Fibroblast of skin of abdomen (primary cell): ENCODE results near the gene ZNF775. TPM values are rescaled to one million over a fixed set of nuclear protein-coding genes. Genes with fewer than 3 reads are reported as not detected.

Experiments used
- DNase-seq: peaks from one replicate; pipeline ENCODE4 v3.0.0-alpha.2; 2013
- polyA plus RNA-seq, 2 experiments: library from polyadenylated mRNA; unstranded; fragments of 120-200 nt; gene quantifications; one replicate each; pipeline ENCODE4 v1.2.1, GENCODE V29; 2013; ENCODE audit not compliant: insufficient read length in 2 of 2

Gene ZNF775
- polyA plus RNA-seq (2013, experiment 1 of 2; ENCODE audit: insufficient read length): 6.1 TPM
- 5.5 TPM for polyA plus RNA-seq (2013, experiment 2 of 2; ENCODE audit: insufficient read length)

DNA sequence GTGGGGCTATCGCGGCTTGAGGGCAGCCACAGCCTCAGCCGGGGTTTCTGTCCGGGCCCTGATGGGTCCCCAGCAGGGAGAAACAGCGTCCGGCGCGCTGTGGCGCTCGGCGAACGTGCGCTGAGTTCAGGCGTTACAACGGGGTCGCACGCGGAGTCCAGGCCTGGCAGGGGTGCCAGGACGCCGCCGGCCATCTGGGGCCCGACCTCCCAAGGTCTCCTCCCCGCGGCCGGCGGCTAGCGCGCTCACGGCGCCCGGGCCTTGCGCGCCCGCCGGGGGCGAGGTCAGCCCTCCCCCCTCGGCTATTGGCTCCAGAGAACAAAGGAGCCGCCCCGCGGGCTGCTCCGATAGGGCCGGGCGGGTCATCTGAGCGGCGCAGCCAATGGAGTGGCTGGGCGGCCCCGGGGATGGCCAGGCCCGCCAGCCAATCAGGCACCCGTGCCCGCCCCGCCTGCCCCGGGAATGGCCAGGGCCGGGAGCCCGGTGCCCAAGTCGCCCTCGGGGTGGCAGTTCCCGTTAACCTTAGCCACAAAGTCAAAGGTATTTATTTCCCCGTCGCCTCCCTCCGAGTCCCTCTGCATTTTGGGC, at the start of gene ZNF775:
Gene ZNF775 (plus strand): TSS at position 478 of the 588 bp plus-strand sequence. CDS start 9,141 bp downstream, outside the sequence.
- peak; percentile 95 for DNase-seq

DNA sequence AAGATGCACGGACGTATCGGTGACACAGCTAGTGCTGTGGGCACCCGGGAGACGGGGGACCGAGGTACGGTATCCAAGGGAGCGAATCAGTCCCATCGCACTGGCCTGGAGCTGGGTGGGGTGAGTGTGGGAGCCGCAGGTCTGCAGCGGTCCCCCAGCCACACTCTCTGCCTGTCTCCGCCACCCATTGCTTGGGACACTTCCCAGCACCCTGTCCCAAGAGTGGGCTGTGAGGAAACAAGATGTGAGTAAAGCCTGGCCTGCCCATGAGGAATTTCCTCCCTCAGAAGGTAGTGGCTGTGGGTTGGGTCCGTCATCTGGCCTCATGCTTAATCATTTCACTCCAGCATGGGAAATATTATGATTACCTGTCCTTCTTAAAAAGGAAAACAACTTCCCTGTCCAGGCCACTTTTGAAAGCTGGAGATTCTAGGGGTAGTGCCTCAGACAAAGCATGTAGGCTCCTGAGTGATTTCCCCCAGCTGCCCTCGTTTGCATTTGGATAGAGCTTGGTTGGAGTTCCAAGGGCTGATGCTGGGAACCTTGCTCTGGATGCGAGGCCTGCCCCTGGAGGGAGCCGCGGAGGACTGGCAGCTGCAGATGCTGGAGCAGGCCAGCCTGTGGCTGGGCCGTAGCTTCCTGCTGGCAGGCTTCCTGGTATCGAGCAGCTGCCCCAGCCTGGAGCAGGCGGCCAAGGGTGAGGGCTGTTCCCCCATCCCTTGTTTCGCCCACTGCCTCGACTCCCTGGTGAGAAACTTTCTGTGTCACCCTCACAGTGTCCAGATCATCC, 49.6 kb upstream of the ZNF775 start:
- no peak for DNase-seq

DNA sequence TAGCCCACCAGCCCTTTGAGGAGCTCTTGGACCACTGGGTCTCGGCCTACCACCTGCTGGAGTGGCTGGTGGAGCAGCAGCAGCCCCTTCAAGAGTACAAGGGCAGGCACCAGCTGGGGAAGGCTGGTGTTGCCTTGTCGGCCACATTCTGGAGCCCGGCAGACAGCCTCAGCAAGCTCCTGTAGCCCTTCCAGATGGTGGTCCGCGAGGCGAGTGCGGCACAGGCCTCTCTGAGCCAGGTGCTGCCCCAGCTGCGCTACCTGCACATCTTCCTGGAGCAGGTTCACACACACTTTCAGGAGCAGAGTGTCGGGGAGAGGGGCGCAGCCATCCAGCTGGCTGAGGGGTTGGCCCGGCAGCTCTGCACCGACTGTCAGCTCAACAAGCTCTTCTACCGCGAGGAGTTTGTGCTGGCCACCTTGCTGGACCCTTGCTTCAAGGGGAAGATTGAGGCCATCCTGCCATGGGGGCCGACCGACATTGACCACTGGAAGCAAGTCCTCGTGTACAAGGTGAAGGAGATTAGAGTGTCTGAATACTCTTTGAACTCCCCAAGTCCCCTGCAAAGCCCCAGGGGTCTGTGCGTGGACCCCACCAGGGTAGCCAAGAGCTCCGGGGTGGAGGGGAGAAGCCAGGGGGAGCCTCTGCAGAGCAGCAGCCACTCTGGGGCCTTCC, 48.8 kb upstream of the ZNF775 start:
- no peak for DNase-seq

DNA sequence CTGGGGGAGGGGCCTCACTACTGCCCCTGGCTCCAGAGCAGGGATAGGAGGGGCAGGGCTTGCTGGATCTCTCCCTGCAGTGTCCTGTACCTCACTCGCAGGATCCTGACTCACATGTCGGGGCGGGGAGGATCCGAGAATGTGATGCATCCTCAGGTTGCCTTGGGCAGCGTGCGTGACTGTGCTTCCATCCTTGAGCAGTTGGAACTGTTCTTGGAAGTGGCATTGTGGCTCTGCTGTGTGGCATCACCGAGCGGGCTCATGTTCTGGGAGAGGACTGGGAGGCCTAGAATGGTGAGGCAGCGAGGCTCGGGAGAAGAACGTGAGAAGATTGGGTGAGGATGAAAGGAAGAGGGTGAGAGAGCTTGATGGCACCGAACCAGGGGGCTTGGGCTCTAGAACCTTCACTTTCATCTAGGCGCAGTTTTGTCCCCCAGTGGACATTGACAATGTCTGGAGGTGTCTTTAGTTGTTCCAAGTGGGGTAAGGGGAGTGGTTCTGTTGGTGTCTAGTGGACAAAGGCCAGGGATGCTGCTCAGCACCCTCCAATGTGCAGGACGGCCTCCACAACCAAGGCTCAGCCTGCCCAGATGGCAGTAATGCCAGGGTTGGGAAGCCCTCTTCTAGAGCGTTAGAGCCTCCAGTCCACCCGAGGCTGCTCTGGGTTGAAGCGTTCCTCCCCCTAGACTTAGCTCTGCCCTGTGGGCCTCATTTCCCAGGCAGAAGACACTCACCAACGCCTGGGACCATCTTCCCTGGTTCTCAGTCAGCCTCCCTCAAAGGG, 46.1 kb upstream of the ZNF775 start:
- no peak for DNase-seq

DNA sequence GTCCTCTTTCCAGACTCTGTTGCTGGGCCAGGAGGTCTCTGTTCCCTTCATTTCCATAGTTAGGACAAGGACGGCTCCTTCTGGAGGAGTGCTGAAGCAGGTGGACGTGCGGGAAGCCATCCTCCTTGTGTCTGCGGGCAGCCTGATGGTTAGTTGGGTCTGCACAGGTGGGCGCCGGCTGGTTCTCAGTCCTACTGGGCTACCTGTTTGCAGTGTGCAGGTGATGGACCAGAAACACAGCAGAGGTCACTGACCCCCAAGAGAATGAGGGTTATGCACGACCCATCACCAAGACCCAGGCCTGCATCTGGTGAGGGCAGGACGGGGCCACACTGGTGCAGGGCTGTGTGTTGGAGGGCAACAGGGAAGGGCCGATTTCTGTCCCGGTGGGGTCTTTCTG, 45.5 kb upstream of the ZNF775 start:
- no peak for DNase-seq

DNA sequence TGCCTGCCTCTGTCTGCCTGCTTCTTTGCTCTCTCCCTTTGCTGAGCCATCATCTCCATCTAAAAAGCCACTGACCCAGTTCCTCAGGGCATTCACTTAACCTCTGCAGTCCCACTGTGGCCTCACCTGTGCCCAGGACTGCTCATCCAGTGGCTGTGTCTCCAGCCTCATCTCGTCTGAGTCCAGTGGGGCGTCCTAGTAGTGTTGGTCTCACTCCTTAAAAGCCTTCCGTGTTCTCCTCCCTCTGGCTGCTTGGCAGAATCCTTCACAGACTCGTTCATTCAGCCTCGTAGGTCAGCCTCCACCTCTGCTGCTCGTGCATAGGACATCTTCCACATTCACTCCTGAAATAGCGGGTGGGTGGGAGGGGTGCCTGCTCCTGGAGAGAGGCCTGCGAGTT, 45.0 kb upstream of the ZNF775 start:
- DNase-seq: no peak

DNA sequence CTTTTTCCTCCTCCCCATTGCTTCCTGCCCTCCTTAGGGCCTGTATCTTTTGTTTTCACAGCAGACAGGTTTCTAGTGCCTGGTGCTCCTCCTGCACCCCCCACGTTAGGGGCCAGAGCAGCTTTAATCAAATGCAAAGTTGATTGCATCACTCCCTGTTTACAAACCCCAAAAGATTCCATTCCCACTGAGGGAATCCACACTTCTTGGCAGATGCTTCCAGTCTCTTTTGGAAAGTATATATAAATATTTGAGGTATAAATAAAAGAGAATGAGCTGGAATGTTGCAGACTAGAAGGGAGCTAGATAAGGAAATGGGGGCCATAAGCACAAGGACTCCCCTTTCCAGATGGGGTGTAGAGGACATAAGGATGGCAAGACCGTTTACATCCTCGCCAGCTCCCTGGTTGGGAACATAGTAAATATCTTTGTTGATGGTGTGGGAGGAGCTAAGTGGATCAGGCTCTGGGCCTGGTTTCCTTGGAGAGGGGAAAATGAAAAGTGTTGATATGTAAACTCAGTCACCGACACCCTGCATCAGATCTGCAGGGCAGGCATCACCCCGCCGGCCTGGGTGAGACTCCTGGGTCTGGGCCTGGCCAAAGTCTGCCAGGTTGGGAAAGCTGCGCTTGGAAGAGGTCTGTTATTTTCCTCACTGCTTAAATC, 43.9 kb upstream of the ZNF775 start:
- DNase-seq: peak; percentile 69

DNA sequence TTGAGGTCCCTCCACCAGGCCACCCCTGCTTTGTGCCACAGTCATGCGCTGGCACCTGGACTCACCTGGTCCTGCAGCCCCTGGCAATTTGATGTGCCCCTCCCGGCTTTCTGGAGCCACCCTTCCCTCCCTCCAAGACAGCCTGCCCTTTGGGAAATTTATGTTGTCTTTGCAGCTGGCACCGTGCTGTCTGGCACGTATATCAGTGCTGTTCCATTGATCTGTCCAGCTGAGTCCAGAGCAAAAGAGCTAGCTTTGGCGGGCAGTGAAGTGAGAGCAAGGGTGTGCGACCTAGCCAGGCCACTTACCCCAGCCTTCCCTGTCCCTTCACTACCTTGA, 43.4 kb upstream of the ZNF775 start:
- no peak for DNase-seq

DNA sequence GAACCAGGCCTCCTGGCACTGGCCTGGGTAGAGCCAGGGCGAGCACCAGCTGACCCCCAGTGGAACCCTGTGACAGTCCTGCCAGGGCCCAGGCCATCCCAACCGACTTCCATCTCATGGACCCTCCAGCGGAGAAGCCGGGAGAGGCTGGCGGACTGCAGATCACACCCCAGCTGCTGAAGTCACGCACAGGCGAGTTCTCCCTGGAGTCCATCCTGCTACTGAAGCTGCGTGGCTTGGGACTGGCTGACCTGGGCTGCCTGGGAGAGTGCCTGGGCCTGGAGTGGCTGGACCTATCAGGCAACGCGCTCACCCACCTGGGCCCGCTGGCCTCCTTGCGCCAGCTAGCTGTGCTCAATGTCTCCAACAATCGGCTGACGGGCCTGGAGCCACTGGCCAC, 42.4 kb upstream of the ZNF775 start:
- DNase-seq: no peak

DNA sequence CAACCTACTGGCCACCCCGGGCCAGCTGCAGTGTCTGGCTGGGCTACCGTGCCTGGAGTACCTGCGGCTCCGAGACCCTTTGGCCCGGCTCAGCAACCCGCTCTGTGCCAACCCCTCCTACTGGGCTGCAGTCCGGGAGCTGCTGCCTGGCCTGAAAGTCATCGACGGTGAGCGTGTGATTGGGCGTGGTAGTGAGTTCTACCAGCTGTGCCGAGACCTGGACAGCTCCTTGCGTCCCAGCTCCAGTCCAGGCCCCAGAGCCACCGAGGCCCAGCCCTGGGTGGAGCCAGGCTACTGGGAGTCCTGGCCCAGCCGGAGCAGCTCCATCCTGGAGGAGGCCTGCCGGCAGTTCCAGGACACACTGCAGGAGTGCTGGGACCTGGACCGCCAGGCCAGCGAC, 42.0 kb upstream of the ZNF775 start:
- DNase-seq: no peak

DNA sequence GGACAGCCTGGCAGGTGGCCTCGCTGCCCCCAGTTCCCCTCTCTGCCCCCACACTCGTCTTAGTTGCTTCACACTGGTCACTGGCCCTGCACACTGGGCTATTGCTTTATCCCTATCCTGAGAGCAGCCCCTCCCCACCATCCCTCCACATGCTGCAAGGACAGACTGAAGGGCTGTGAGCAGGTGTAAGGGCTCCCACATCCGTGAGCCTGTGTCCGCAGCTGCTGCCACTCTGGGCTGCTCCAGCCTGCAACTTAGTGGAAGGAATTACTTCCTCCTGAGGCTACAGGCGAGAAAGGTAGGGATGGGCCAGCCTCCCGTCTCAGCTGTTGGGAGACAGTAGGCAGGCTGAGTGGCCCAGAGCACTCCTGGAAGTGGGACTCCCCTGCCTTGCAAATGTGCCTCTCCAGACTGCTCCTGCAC, 41.5 kb upstream of the ZNF775 start:
- no peak for DNase-seq

DNA sequence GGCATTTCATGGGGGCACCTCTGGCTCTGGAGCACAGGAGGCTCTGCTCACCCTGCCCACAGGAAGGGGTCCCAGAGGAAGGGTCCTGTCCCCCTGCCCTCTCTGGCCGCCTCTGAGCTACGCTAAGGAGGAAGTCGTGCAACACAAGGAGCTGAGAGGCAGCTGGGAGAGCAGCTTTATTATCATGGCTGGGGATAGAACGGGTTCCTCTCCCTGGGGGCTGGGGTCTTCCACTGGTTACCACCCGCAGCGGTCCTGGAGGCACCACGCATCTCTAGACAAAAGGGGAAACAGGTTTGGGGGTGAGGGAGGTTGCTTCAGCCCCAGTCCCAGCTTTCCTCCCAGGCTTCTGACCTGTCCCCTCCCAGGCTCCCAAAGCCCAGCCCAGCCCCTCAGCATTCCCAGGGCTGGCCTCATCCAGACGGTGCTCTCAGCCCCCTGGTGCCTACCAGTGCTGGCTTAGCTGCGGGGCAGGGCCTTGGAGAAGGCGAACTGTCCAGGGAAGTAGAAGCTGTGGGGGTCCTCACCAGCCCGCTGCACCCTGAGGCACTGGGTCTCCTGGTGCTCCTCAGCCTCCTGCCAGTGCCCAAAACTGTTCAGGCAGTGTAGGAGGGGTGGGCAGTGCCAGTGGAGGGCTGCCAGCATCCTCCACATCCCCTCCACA, 40.8 kb upstream of the ZNF775 start:
- no peak for DNase-seq

DNA sequence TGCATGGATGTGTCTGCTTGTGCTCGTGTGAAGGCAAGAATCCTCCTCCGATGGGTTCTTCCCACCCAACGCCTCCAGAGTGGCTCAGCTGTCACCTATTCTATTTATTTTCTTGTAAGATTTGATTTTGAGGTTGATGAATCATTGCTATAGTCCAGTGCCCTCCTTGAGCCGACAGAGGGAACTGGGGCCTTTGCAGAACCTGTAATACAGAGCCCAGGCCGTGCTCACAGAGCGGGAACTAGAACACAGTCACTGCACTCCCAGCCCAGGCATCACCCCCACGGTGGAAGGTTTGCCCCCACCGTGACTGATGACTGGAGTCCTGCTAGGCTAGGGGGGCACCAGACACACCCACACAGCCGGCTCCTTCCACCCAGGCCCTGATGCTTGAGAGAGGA, 39.7 kb upstream of the ZNF775 start:
- no peak for DNase-seq

DNA sequence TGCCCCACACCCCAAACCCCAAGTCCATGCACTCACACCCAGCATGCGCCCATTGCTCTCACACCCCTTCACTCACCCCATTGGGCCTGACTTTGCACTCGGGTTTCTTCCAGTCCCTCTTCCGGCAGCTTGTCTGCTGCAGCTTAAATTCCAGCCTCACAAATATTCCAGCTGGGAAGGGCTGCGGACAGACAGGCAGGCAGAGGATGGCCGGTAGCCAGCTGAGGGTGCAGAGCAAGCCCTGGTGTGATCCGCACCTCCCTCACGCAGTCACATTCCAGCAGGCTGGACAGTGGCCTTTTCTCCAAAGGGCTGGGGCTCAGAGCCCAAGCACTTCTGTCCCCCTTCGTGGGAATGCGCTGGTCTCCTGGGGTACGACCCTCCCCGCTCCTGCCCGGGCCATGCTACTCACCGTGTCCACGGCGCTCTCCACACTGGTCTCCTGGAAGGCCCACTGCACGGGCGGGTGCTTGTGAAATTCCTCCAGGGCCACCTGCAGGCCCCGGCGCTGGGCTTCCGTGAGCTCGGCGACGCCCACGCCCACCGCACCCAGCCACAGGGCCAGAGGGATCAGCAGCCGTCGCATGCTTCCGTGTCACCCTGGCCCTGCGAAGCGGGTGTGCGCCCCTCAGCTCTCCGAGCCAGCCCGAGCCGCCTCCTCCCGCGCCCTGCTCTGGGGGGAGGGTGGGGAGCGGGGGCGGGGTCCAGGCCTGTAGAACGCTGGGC, 38.9 kb upstream of the ZNF775 start:
- DNase-seq: peak; percentile 50

DNA sequence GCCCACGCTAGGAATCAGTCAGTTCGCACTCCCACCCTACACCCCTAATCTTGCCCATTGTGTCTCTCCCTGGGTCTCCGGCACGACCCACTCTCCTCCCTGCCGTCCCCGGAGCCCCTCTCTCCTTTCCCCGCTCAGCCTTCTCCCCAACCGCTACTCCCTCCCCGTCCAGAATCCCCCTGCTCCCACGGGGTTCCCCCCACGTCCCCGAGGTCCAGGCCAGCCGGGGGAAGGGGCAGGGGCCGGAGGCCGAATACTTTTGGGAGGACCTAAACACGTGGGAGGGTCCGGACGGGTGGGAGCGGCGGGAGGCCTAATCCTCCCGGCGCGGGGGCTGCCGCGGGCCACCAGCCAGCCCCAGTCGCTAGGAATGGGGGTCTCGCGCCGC, 38.3 kb upstream of the ZNF775 start:
- DNase-seq: no peak

DNA sequence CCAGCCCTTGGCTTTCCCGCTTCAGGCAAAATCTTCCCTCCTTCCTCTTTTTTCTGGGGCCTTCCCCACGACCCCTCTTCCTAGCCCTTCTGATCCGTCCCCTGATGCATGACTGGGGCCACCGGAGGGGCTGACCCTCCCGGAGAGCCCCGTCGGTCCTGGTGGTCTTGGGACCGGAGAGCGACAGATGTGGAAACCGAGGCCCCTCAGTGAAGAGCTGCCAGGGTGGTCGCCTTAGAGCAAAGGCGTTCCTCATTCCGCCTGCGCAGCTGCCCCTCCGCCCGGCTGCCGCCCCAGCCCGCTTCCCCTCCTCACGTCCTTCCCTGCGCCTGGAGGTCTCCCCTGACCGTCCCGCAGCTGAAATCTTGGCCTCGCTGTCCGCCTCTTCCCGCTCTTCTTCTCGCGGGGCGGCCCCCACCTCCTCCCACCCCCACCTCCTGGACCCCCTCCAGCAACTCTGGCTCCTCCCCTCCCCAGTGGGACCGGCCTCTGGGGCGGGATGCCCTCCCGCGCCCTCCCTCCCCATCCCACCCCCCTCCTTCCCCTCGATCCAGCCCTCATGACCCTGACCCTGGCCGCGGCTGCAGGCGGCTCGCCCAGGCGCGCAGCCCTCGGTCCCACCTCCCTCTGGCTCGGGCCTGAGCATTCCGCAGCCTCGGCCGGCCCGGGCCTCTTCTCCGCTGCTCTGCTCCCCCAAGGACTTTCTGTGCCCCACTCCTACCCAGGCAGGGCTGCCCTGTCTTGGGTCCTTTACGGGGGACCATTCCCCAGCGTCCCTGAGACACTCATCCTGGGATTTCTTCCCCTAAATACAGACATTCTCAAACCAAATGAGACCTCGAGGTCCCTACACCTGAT, 37.6 kb upstream of the ZNF775 start, which contains the start of gene RARRES2:
Gene RARRES2 (minus strand): TSS at position 367 of the 858 bp plus-strand sequence. CDS start 1,020 bp downstream, outside the sequence.
- DNase-seq: no peak

DNA sequence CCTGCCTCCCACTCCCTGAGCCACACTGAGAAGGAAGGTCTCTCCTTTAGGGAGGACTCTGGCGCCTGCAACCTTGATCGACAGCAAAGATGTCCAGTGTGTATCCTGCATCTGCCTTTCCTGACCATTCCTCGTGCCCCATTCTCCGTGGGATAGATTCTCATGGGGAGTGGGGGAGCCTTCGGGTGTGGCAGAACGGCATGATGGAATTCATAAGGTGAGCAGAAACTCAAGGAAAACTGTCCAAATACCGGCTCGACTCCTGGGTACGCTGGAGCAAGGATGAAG, 37.1 kb upstream of the ZNF775 start:
- no peak for DNase-seq

DNA sequence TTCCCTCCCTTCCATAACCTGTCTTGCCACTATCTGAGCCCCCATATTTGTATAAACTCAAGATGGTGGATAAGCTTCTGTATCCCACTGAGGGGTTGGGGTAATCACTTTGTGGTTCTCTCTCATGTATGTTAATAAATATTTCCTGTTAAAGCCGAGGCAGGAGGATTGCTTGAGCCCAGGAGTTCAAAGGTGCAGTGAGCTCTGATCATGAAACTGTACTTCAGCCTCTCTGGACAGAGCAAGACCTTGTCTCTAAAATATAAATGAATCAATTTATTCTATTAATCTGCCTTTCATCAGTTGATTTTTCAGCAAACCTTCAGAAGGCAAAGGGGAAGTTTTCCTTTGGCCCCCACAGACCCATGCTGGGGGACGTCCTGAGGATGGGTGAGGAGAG, 35.9 kb upstream of the ZNF775 start:
- DNase-seq: no peak

DNA sequence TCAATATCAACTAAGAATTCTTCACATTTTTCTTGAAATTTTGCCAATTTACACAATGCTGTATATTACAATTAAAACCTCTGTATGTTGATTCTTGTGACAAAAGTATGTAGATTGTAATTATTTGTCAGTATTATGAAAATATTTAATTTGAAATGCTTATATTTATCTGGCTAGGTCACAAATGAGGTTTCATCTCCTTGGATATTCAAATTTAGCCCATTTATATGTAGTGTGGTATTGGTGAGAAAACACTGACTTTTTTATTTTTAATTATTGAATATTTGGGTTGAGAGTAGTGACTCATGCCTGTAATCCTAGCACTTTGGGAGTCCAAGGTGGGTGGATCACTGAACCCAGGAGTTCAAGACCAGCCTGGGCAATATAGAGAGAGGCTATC, 34.8 kb upstream of the ZNF775 start:
- DNase-seq: no peak

DNA sequence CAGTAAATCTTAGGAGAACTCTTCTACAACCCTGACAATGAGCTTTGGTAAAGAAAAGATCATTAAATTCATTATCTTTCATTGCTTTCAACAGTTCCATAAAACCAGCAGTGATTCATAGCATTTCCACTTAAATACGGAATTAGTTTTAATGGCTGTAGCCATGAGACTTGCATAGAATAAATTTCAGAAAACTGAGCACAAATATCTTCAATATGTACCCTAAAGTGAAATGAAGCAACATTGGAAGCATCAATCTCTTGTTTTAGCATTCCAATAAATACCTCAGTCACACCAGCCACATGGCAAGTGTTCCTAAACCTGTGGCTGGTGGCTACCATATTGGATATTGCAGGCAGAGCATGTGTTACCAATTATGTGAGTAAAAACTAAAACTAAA, 34.1 kb upstream of the ZNF775 start:
- DNase-seq: peak; percentile 17
